ENCODE results near the gene NAA16. TPM values are rescaled to one million over a fixed set of nuclear protein-coding genes. Genes with fewer than 3 reads are reported as not detected.

NAA16 gene
- total RNA-seq, 3 donors from 2014 or later = 16.2 to 33.1 (median 22.0) TPM

GRCh38 chr13:41386211-41386610, 75.1 kb downstream of the NAA16 start:
- Histone ChIP-seq H3K36me3 (no peaks in the 10 kb centered on the region), H3K9me3 (no peaks in the 10 kb centered on the region), H3K4me3 (no peak overlapping the region), H3K4me1 (no peaks in the 10 kb centered on the region), H3K27me3 (no peaks in the 10 kb centered on the region), H3K27ac (no peak overlapping the region)
- intact Hi-C loops (cut with DNase I; ENCODE audit: low total_unique reads) = no loop called here
- TF ChIP-seq POLR2AphosphoS5 (IDR thresholded peaks at IDR 0.05) = no peak
- no peak for TF ChIP-seq POLR2A (IDR thresholded peaks at IDR 0.05)
- no peak for DNase-seq (ENCODE audit: low spot score in 2 of 2)

DNA sequence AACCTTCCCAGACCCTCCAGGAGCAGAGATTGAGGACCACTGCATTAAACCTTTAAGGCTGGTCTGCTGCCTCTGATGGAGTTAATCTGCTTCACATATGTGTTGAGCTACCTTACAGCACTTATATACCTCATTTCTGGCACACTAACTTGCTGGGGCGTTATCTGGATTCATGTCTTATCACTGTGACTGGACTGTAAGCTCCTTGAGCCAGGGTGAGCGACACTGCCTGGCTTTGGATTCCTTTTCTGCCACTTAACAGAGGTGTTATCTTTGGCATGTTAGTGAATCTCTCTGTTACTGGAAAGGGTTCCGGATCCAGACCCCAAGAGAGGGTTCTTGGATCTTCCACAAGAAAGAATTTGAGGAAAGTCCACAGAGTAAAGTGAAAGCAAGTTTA, 76.5 kb downstream of the NAA16 start:
- no peaks in the 10 kb centered on the region for H3K27me3 ChIP-seq
- no peak overlapping the region for H3K27ac ChIP-seq
- no peaks in the 10 kb centered on the region for H3K4me1 ChIP-seq
- DNase-seq (ENCODE audit: low spot score in 2 of 2) = no peak
- no peak overlapping the region for H3K4me3 ChIP-seq
- TF ChIP-seq CTCF (IDR thresholded peaks at IDR 0.05) (no peak), POLR2AphosphoS5 (IDR thresholded peaks at IDR 0.05) (no peak)
- no peaks in the 10 kb centered on the region for H3K9me3 ChIP-seq
- H3K36me3 ChIP-seq = no peaks in the 10 kb centered on the region
- intact Hi-C loops (cut with DNase I; ENCODE audit: low total_unique reads) = no loop called here

- intact Hi-C loops (cut with DNase I; ENCODE audit: low total_unique reads) = no loop called here
Measured at GRCh38 chr13:41388143-41388881, 77.2 kb downstream of the NAA16 start.

GRCh38 chr13:41389580-41389979, 78.5 kb downstream of the NAA16 start:
- Histone ChIP-seq H3K27me3 (no peaks in the 10 kb centered on the region), H3K4me1 (no peaks in the 10 kb centered on the region), H3K4me3 (no peak overlapping the region), H3K9me3 (no peaks in the 10 kb centered on the region), H3K36me3 (no peaks in the 10 kb centered on the region), H3K27ac (no peak overlapping the region)
- intact Hi-C loops (cut with DNase I; ENCODE audit: low total_unique reads) = no loop called here
- DNase-seq (ENCODE audit: low spot score in 2 of 2) = no peak
- TF ChIP-seq CTCF (IDR thresholded peaks at IDR 0.05) (no peak), POLR2A (IDR thresholded peaks at IDR 0.05) (no peak), POLR2AphosphoS5 (IDR thresholded peaks at IDR 0.05) (no peak)

More at GRCh38 chr13:41388143-41388881, 77.2 kb downstream of the NAA16 start:
- H3K9me3 ChIP-seq = no peaks in the 10 kb centered on the region
- TF ChIP-seq POLR2AphosphoS5 (IDR thresholded peaks at IDR 0.05) = no peak
- TF ChIP-seq POLR2A (IDR thresholded peaks at IDR 0.05) = no peak
- no peak for TF ChIP-seq CTCF (IDR thresholded peaks at IDR 0.05)
- no peak overlapping the region for H3K27ac ChIP-seq
- no peak overlapping the region for H3K4me3 ChIP-seq
- H3K4me1 ChIP-seq = no peaks in the 10 kb centered on the region
- no peaks in the 10 kb centered on the region for H3K27me3 ChIP-seq
- no peaks in the 10 kb centered on the region for H3K36me3 ChIP-seq
- DNase-seq (ENCODE audit: low spot score in 2 of 2) = no peak

- H3K36me3 ChIP-seq = no peaks in the 10 kb centered on the region
- TF ChIP-seq POLR2A (IDR thresholded peaks at IDR 0.05) (no peak), CTCF (IDR thresholded peaks at IDR 0.05) (no peak), POLR2AphosphoS5 (IDR thresholded peaks at IDR 0.05) (no peak)
- intact Hi-C loops (cut with DNase I; ENCODE audit: low total_unique reads) = no loop called here
- H3K9me3 ChIP-seq = no peaks in the 10 kb centered on the region
- no peak overlapping the region for H3K27ac ChIP-seq
- no peaks in the 10 kb centered on the region for H3K4me1 ChIP-seq
- H3K27me3 ChIP-seq = no peaks in the 10 kb centered on the region
- H3K4me3 ChIP-seq = no peak overlapping the region
- DNase-seq (ENCODE audit: low spot score in 2 of 2) = no peak
Measured at GRCh38 chr13:41394166-41394565, 83.1 kb downstream of the NAA16 start.

All from breast epithelium (tissue), 4 donors.